Pancreas (tissue), 10 donors: ENCODE data around the gene HNRNPDL. TPM values are rescaled to one million over a fixed set of nuclear protein-coding genes. Genes with fewer than 3 reads are reported as not detected.

ENCODE experiments used
- ATAC-seq, 4 donors: fragments of 200-7000 bp; cut with Tn5 transposase; one replicate each; pipeline versions ENCODE4 v1.8.0 to v1.9.1; 2020; ENCODE audit warnings: mild to moderate bottlenecking in 4 of 4, moderate library complexity in 4 of 4
- DNase-seq, 6 donors: peaks; one replicate each; pipeline ENCODE4 v3.0.0-alpha.2; 2020
- FAIRE-seq: peaks from 2 replicates; lab custom pipeline; 2012; peaks lifted over from hg19 to GRCh38; lab: Jason Lieb, UNC
- H3K27ac ChIP-seq, 4 donors: fragments of 200-600 bp; sonication (generic); 1 replicate in 3 of 4; 2 replicates in 1 of 4; pipeline versions ENCODE4 v1.5.0 to v1.8.0; 2020
- H3K27me3 ChIP-seq, 4 donors: fragments of 200-600 bp; one replicate each; pipeline ENCODE4 v1.8.0; 2021
- H3K36me3 ChIP-seq, 3 donors: fragments of 200-600 bp; sonication (generic) in 1 of 3; one replicate each; pipeline versions ENCODE4 v1.5.0 to v1.8.0; 2020 to 2021
- H3K4me1 ChIP-seq, 3 donors: fragments of 200-600 bp; one replicate each; pipeline ENCODE4 v1.8.0; 2021
- H3K4me3 ChIP-seq, 4 donors: fragments of 200-600 bp; sonication (generic) in 2 of 4; one replicate each; pipeline versions ENCODE4 v1.5.0 to v1.8.0; 2020 to 2021
- H3K9me3 ChIP-seq, 4 donors: fragments of 200-600 bp; one replicate each; pipeline ENCODE4 v1.8.0; 2021
- CTCF ChIP-seq, 4 donors: fragments of 200-600 bp; sonication (generic) in 3 of 4; IDR thresholded peaks; one replicate each; pipeline versions ENCODE4 v1.5.0 to v1.8.0; 2021; ENCODE audit warnings: antibody characterized with exemption in 4 of 4
- WGBS, 2 donors: extraction: QIAGEN DNeasy Blood & Tissue Kit; methylation state at CpG; one replicate each; pipeline ENCODE4 v1.1.7; 2013; 5-methylcytosine and 5-hydroxymethylcytosine counted together
- intact Hi-C, 3 donors: fragments of 100-400 bp; cut with DNase I; formaldehyde crosslinking; loops; one replicate each; pipeline versions ENCODE4 v1.11.1 to v1.14.2; 2022
- polyA plus RNA-seq, 2 donors: library from polyadenylated mRNA; stranded (reverse); fragments of 200-250 nt; gene quantifications; one replicate each; pipeline ENCODE4 v1.2.3, GENCODE V29; 2013
- total RNA-seq, 6 donors: library from RNA; stranded (reverse); fragmentation: NEBNext Ultra II Directional in 4 of 6; extraction: Animal tissue kit (Norgen Biotek cat#: 25700) in 4 of 6; gene quantifications; one replicate each; pipeline versions ENCODE4 v1.2.1 to v1.2.4, GENCODE V29; 2021 to 2023
- donor health status: healthy with polysubstance abuse.
- donor health status: DM: no; HTN: no; CAD: no; lungs with moderate emphysema.
- donor health status: DM: no; HTN: no; CAD: no.
- donor health status: control.
- donor health status: control.
- donor health status: Bipolar disorder and iron deficiency.
- donor health status: DM: yes; HTN: yes; CAD: no.
- donor health status: DM: no; HTN: no; CAD: no.
- donor health status: DM: no; HTN: no; CAD: no.
- donor health status: DM: yes; HTN: yes; CAD: no.

The HNRNPDL gene
- total and polyA plus RNA-seq, 8 donors: 56.6 to 210 (median 99.4) TPM

GRCh38 chr4:82439088-82439487 is 8.8 kb upstream of the HNRNPDL start:
- Histone ChIP-seq H3K27ac (no peak overlapping the region), H3K36me3 (no peaks in the 10 kb centered on the region), H3K4me3 (no peak overlapping the region), H3K4me1 (no peaks in the 10 kb centered on the region), H3K9me3 (no peaks in the 10 kb centered on the region), H3K27me3 (no peaks in the 10 kb centered on the region)
- FAIRE-seq: no peak
- no peak for ATAC-seq
- DNase-seq: no peak
- TF ChIP-seq CTCF (IDR thresholded peaks at IDR 0.05): no peak
- WGBS, 2 donors: 77 to 80% methylated on average over 2 of the region's 2 CpGs
- intact Hi-C loops: no loop called here

DNA sequence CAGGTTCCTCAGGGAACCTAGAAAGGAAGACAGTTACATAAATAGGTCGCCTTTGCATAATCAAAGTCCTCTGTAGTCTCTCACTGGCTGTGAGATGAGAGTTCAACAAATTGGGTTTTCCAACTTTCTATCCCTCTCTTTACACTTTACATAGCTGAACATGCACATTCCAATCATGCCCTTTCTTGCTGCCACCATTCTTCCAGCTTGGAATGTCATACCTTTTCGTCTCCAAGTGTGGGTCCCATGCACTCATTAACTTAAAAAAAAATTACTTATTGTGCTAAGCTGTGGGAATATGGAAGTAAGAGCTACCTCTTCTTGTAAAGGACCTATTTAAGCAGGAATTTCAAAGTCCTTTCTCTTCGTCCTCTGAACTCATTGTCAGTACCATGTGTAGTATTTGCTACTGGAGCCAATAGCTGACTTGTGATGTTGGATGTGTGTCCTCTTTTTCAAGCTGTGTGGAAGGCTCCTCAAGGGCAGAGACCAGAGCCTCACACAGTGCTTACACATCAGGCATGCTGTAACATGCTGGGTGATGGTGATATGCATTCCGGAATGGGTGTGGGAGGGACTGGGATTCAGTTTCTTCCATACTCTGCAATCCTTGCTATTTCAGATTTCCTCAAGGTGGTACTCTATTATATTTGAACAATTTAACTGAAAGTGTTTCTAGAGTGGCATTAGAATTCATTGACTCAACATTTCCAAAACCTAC is 7.2 kb upstream of the HNRNPDL start:
- intact Hi-C loops: no loop called here
- Histone ChIP-seq H3K27ac (no peak overlapping the region), H3K4me1 (peaks cover 0 to 5% (median 0%) of the 10 kb centered on the region in 3 donors), H3K27me3 (no peaks in the 10 kb centered on the region), H3K4me3 (no peak overlapping the region), H3K36me3 (no peaks in the 10 kb centered on the region), H3K9me3 (no peaks in the 10 kb centered on the region)
- DNase-seq: no peak
- WGBS, 2 donors: 84 to 85% methylated on average over 4 of the region's 4 CpGs
- no peak for ATAC-seq
- FAIRE-seq: no peak
- no peak for TF ChIP-seq CTCF (IDR thresholded peaks at IDR 0.05)

DNA sequence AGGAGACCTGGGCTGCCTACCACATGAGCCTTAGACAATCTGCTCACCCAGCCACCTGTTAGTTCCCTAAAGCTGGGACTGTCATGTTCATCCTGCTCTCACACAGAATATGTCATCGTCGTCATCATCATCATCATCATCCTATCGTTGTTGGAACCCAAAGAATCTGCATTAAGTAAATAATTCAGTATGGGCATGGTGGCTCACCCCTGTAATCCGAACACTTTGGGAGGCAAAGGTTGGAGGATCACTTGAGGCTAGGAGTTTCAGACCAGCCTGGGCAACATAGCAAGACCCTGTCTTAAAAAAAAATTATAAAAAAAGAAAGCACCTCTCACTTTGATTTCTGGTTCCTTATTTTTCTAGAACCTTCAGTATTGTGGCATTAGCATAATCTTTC is 6.5 kb upstream of the HNRNPDL start:
- H3K36me3 ChIP-seq: no peaks in the 10 kb centered on the region
- H3K4me1 ChIP-seq: peaks cover 0 to 9% (median 3%) of the 10 kb centered on the region in 3 donors
- intact Hi-C loops: no loop called here
- H3K4me3 ChIP-seq: no peak overlapping the region
- H3K27me3 ChIP-seq: no peaks in the 10 kb centered on the region
- ATAC-seq (no peak), DNase-seq (no peak), FAIRE-seq (no peak)
- no peak for TF ChIP-seq CTCF (IDR thresholded peaks at IDR 0.05)
- no peak overlapping the region for H3K27ac ChIP-seq
- WGBS, 2 donors: 94 to 95% methylated on average over 4 of the region's 4 CpGs
- no peaks in the 10 kb centered on the region for H3K9me3 ChIP-seq

- Histone ChIP-seq H3K36me3 (no peaks in the 10 kb centered on the region), H3K4me3 (no peak overlapping the region), H3K9me3 (no peaks in the 10 kb centered on the region), H3K27ac (no peak overlapping the region), H3K27me3 (no peaks in the 10 kb centered on the region), H3K4me1 (peaks cover 0 to 14% (median 7%) of the 10 kb centered on the region in 3 donors)
- TF ChIP-seq CTCF (IDR thresholded peaks at IDR 0.05): no peak
- WGBS, 2 donors: 83 to 87% methylated on average over 5 of the region's 5 CpGs
- no peak for DNase-seq
- intact Hi-C loops: no loop called here
- ATAC-seq: no peak
- no peak for FAIRE-seq
Observed at GRCh38 chr4:82436130-82436529, 5.9 kb upstream of the HNRNPDL start.

DNA sequence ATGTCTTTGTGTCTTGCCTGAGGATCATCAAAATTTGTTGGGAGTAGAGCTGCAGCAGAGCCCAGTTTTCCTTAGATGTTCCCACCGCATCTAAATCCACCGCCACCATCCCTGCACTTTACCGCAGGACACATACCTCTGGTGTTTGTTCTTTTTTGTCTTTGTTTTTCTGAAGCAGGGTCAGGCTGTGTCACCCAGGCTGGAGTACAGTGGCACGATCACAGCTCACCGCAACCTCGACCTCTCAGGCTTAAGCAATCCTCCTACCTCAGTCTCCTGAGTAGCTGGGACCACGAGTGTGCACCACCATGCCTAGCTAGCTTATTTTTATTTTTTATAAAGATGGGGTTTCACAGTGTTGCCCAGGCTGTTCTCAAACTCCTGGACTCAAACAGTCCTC is 4.7 kb upstream of the HNRNPDL start:
- Histone ChIP-seq H3K9me3 (no peaks in the 10 kb centered on the region), H3K4me1 (peaks cover 0 to 14% (median 7%) of the 10 kb centered on the region in 3 donors), H3K4me3 (no peak overlapping the region), H3K27ac (no peak overlapping the region), H3K36me3 (no peaks in the 10 kb centered on the region), H3K27me3 (no peaks in the 10 kb centered on the region)
- no peak for DNase-seq
- 95 to 96% methylated on average over 7 of the region's 7 CpGs for WGBS, 2 donors
- TF ChIP-seq CTCF (IDR thresholded peaks at IDR 0.05): no peak
- no peak for ATAC-seq
- intact Hi-C loops: no loop called here
- no peak for FAIRE-seq
